Heart left ventricle (tissue), 13 donors: ENCODE results near the gene RPS6KA4.

ENCODE experiments used
- CTCF ChIP-seq, 12 donors: fragments of 200-600 bp; sonication (generic) in 4 of 12; IDR thresholded peaks; one replicate each; pipeline versions ENCODE4 v1.5.0 to v1.8.0; 2018 to 2022; ENCODE audit warnings: antibody characterized with exemption in 12 of 12, mild to moderate bottlenecking in 5 of 12
- POLR2A ChIP-seq, 2 donors: fragments of 450-650 bp; IDR thresholded peaks; one replicate each; pipeline ENCODE4 v1.6.1; 2017; ENCODE audit warnings: antibody characterized with exemption in 2 of 2, mild to moderate bottlenecking in 2 of 2, moderate library complexity in 2 of 2
- donor health status: ischemic (EF 13 %, LVEDD 7.1; RV severe dilation, severe dysfunction).
- donor health status: DM: no; HTN: yes; CAD: no.
- donor health status: DM: no; HTN: no; CAD: no.
- donor health status: ischemic (EF 25% LVEDD 6.9; RV normal size, moderate dysfunction).
- donor health status: ischemic (EF 25% LVEDD 5.7; RV mildly dilated, moderate dysfunction).
- donor health status: ischemic (EF 35%, LVEDD 5.7; RV mildly dilated, moderate dysfunction).
- donor health status: nonischemic (EF 11% LVEDD 7.7; RV severe dilation, severe dysfunction).
- donor health status: DM: yes; HTN: yes; CAD: no.
- donor health status: PGD.
- donor health status: ischemic (EF 29% LVEDD 5.4; RV normal size, mild dysfunction).
- donor health status: nonischemic (EF 23%, LVEDD 6.1; RV moderate dilation, normal function).

- TF ChIP-seq CTCF (IDR thresholded peaks at IDR 0.05) (no peak), POLR2A (IDR thresholded peaks at IDR 0.05) (no peak)
These were observed 42.2 kb upstream of the RPS6KA4 start for GRCh38 chr11:64316672-64317324.
